Lung microvascular endothelial cell (primary cell): ENCODE measurements around the gene ZSCAN25. TPM values are rescaled to one million over a fixed set of nuclear protein-coding genes. Genes with fewer than 3 reads are reported as not detected.
"Not testable (repeated sequence)": the region's sequence is repeated elsewhere in the genome, so short reads cannot be mapped to it uniquely, and the experiment has no call there.

Experiments used
- DNase-seq, 2 donors: peaks; one replicate each; pipeline versions ENCODE4 v3.0.0 to v3.0.0-alpha.2; 2010; ENCODE audit warnings: low read depth in 2 of 2
- total RNA-seq: library from RNA; depleted of rRNA; stranded (reverse); fragments of >200 nt; gene quantifications from 2 replicates; pipeline ENCODE4 v1.2.1, GENCODE V29; 2014

The ZSCAN25 gene
- total RNA-seq, 1 donor from 2014 or later, result 12.1 TPM

DNA sequence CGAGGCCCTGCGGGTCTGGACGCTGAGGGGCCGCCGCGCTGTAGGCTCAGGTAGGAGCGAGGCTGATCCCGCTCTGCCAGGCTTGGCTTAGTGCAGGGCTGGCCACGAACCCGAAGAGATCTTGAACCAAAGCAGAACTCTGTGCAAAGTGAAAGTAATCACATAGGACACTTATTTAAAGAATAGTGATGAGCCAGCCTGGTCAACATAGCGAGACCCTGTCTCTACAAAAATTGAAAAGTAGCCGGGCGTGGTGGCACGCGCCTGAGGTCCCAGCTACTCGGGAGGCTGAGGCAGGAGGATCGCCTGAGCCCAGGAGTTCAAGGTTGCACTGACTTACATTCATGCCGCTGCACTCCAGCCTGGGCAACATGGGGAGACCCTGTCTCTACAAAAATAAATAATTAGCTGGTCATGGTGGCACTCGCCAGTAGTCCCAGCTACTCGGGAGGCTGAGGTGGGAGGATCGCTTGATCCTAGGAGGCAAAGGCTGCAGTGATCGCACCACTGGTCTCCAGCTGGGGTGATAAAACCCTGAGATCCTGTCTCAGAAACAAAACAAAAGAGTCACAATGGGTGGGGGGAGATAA is 541 bp downstream of the ZSCAN25 start:
- no peak for DNase-seq

DNA sequence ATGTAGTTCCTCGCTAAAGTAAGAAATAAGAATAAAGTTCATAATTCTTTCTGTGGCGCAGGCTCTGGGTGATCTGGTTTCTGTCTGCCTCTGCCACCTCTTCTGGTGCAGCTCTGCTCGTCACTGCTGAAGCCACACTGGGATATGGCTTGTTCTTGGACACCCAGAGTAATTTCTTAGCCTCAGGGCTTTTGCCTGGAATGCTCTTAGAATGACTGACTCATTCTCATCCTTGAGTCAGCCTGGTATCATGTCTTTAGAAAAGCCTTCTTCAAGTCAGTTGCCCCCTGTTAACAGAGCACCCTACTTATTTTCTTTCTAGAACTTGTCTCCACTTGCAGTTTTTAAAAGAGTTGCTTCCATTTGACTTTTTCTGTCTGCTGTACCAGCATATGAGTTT is 2.0 kb downstream of the ZSCAN25 start:
- no peak for DNase-seq

DNA sequence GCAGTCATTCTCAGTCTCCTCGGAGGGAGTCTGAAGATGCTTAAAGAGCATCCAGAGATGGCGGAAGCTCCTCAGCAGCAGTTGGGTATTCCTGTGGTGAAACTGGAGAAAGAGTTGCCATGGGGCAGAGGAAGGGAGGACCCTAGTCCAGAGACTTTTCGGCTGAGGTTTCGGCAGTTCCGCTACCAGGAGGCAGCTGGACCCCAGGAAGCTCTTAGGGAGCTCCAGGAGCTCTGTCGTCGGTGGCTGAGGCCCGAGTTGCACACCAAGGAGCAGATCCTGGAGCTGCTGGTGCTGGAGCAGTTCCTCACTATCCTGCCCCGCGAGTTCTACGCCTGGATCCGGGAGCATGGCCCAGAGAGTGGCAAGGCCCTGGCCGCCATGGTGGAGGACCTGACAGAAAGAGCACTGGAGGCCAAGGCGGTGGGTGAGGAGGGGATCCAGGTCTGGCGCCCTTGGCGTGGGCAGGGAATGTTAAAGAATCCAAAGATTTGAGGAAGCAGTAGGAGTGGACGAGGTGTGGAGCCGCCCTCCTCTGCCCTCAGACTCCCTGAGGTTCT is 2.9 kb downstream of the ZSCAN25 start:
- no peak for DNase-seq

DNA sequence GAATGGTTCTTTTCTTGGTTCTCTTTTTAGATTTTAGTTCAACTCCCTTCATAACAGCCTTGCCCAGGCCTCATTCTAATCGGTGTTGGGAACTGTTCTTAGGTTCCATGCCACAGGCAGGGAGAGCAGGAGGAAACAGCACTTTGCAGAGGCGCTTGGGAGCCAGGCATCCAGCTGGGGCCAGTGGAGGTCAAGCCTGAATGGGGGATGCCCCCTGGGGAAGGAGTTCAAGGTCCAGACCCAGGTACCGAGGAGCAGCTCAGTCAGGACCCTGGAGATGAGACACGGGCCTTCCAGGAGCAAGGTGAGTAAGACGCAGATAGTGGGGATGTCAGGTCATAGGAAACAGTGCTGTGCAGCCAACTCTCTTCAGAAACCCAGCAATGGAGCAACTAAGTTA is 4.5 kb downstream of the ZSCAN25 start:
- no peak for DNase-seq

DNA sequence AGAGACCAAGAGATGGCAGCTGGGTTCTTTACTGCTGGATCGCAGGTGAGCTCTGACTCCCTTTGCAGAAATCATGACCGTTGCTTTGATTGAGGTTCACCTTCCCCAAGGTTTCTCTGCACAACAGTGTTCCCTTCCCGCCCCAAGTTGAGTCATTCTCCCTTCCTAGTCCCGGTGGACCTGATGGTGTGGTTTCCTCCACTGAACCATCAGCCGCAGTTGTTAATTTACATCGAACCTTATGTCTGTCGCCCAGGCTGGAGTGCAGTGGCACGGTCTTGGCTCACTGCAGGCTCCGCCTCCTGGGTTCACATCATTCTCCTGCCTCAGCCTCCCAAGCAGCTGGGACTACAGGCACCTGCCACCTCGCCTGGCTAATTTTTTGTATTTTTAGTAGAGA is 5.8 kb downstream of the ZSCAN25 start:
- DNase-seq, result no peak

DNA sequence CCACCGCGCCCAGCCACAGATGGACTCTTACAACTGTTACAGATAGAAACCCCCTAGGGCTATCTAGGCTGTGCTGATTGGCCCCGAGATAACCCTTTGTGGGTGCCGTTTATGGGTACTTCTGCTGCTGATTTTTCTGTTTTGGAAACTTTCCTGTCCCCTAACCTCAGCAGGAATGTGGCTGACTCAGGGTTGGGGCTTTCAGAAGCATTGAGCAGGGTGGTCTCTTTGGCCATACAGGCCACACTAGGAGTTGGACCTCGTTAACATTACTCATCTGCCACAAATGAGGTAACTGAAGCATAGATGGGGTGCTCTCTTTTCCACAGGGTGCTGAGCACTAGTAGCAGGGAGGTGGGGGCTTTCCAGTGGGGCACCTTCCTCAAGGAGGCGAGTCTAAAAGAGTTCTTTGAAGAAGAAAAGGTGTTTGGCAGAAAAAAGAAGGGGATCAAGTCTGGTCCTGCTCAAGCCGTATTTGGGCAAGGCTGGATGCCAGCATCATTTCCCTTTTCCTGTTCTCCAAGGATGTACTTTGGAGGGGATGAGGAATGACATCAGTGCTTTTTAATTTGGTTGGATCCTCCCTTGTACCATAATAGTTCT is 6.4 kb downstream of the ZSCAN25 start:
- no peak for DNase-seq

DNA sequence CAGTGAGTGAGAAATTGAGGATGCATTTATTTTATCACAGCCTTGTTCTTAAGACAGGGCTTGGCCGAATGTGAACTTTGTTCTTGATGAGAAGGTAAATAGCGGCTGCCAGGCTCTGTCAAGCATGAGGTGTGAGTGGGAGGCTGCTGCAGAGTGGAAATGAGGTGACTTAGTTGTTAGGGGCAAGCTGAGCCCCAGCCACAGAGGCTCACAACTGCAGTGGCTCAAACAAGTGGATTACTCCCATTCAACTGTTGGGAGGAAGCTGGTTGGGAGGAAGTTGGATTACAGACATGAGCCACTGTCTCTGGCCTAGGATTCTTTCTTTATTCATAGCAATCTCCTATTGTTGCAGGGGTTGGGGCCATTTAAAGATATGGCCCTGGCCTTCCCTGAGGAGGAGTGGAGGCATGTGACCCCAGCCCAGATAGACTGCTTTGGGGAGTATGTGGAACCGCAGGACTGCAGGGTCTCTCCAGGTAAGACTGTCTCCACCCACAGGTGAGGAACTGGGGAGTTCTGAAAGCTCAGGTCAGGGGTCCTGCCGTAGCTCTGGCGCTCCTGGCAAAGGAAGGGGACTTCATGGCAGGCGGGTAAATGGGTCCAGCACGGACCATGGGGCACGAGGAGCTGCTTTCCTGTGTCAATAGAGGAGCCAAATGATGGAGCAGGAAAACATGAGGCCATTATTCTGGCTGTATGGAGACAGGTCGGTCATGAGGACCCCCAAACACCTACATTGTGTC is 7.1 kb downstream of the ZSCAN25 start:
- no peak for DNase-seq

DNA sequence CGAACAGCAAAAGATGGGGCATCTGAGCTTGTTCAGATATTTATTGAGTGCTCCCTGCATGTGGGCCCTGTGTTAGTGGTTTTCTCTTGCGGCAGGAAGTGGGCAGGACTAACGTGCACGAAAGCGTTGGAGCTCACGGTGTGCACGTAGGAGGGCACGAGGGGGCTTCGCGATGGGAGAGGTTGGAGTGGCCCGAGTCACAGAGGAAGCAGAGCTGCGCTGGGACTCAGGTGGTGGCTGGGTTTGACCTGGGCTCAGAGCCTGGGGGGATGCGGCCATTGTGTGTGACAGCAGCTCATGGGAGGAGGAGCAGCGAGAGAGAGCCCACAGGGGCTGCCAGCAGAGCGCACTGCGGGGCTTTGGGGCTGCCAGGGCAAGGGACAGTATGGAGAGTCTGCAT is 7.7 kb downstream of the ZSCAN25 start:
- DNase-seq, result no peak

DNA sequence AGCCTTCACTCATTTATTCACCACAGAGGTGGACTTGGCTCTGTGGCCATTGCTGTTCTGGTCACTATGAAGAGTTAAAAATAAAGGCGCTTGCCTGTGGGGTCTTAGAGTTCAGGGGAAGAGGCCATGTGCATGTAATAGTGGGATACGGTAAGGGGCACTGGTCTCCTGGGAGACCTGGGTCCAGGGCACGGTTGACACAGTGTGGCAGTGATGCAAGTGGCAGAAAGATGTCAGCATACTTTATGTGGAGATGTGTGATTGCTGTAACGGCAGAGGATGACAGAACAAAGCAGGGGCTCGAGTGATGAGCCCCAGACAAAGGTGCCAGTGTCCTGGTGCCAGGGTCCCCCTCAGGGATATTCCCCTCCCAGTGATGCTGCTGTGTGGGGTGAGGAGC is 8.6 kb downstream of the ZSCAN25 start:
- no peak for DNase-seq

DNA sequence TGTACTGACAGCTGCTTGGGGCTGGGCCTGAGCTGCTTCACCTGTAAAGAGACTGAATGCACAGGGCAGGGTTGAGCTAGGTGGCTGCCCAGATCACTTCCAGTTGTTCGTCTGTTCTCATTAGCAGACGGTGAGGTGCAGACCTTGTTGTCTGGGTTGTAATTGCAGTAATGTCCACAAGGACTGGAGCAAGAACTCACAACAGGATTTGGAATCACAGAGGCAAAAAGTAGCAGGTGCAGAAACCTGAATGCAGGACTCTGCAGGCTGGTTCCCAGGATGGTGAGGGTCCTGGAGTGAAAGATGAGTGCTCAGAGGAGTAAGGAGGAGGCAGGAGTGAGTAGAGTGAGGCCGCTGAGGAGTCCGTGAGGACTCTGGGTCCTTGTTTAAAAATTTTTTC is 9.2 kb downstream of the ZSCAN25 start:
- DNase-seq, result no peak

DNA sequence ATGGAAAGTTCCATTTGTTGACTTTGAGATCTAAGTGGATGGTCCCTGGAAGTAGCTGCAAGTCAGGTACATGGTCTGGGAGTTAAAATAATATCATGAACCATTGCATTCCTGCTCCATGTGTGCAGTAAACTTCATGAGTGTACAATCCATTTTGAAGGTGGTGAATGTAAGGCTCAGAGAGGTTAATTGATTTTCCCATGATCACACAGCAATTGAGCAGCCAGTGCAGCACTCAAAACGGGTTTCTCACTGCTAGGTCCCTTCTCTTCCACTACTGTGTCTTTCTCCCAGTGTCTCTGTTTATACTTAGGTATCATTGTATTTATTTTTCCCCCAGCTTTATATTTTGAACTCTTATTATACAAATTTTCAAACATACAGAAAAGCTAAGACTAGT is 9.9 kb downstream of the ZSCAN25 start:
- no peak for DNase-seq

DNA sequence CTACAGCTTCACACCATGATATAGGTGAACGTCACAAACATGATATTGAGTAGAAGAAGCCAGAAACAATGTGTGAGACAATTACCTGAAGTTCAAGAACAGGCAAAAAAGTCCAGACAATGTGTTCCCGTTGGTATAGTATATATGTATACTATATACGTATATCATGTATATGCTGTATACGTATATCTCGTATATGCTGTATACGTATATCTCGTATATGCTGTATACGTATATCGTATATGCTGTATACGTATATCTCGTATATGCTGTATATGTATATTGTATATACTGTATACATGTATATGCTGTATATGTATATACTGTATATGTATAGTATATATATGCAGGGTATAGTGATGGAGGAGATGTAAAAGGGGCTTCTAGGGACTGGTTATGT is 10.8 kb downstream of the ZSCAN25 start:
- DNase-seq, result no peak

DNA sequence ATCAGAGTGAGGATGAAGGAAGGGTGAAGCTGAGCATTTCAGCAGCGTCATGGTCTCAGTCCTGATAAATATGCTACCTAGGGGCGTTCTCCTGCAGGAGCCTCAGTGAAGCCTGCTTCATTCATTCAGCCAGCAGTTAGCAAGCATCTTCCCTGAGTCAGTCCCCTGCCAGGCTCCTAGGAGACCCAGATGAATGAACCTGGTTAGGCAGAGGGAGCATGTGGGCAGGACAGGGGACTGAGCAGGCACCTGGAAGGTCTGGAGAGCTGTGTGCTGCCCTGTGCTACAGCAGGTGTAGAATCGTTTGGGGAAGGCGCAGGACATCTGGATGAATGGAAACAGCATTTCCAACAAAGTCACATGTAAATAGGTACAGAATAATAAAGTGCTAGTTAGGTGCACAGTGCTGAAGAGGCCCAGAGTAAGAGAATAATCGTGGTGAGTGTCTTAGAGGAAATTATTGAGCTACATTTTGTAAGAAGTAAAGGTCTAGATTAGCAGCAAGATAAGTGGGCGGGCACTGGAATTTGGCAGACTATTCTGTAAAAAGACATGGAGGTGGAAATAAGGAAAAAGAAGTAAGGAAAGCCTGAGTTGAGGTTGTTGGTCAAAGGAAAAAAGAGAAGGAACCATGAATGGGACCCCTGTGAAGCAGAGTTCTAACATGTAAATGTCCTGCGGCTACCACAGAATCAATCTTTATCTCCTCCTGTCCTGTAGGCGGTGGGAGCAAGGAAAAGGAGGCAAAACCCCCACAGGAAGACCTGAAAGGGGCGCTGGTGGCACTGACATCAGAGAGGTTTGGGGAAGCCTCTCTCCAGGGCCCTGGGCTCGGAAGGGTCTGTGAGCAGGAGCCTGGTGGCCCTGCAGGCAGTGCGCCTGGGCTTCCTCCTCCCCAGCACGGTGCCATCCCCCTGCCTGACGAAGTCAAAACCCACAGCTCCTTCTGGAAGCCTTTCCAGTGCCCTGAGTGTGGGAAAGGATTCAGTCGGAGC is 12.0 kb downstream of the ZSCAN25 start:
- DNase-seq, result no peak

DNA sequence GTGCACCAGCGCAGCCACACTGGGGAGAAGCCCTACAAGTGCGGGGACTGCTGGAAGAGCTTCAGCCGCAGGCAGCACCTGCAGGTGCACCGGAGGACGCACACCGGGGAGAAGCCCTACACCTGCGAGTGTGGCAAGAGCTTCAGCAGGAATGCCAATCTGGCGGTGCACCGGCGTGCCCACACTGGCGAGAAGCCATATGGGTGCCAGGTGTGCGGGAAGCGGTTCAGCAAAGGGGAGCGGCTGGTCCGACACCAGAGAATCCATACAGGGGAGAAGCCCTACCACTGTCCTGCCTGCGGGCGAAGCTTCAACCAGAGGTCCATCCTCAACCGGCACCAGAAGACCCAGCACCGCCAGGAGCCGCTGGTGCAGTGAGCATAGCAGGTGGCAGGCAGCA is 12.9 kb downstream of the ZSCAN25 start:
- no peak for DNase-seq

DNA sequence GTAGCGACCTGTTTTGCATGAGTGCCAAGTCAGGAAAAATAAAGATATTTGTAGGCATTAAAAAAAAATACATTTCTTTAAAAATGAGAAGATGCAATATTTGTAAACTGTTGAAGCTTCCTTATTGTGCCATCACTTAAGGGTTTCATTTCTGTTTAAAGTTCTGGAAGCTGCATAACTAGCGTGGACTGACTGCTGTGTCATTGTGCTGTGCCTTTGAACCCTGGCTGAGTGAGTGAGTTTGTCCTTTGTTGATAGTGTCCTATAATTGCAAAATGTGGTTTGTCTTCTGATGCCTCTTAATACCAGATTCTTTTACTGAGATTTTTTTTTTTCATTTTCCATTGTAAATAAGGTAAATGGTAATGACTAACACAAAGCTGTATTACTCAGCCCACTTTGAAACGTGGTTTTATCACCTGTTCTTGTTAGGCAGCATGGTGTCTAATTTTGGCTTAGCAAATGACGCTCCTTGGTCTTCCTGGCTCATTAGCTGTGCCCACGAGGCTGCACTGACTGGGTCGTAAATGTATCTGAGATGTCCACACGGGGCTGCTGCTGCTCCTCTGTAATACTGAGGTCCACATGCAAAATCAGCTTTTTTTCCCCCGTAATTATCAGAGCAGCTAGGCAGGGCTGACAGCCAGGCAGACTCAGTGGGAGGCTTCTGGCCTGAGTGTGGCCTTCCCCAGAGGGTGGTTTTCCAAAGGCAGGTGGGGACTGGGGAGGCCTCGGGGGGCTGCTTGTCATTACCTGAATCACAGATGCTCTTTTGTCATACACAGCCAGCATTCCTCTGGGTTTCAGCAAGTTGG is 14.8 kb downstream of the ZSCAN25 start:
- peak; percentile 11 to 12 for DNase-seq

DNA sequence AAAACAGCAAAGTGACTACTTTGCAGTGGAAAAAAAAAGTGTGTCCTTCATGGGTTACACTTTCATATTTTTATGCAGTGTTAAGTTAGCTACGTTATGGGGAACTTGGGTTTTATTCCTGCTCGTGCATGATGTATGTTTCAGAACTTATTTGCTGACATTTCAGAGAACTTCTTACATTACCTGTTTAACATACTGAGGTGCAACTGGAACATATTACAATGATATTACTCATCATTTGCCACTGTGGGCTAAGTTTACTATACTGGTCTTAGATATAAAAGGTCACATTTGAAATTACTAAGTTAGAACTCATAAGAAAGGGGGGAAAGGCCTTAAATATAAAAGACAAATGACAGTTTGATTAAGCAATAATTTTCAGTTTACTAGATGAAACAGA is 20.7 kb downstream of the ZSCAN25 start:
- DNase-seq, result not testable (repeated sequence)

DNA sequence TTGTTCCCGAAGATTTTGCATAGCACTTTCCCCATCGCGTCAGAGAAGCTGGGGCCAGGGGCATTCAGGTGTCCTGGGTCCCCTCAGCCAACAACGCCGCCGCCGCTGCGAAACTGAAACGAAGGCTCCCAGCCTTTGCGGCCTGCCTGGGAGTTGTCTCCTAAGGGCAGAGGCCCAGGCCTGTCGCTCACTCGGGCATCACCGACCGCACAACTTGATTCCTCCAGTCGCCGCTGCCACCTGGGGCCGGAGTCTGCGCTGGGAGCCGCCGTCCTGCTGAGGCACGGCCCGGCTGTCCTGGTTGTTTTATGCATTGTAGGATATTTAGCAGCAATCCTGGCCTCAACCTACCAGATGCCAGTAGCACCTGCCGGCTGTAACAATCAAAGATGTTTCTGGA is 22.0 kb downstream of the ZSCAN25 start:
- DNase-seq, result no peak

DNA sequence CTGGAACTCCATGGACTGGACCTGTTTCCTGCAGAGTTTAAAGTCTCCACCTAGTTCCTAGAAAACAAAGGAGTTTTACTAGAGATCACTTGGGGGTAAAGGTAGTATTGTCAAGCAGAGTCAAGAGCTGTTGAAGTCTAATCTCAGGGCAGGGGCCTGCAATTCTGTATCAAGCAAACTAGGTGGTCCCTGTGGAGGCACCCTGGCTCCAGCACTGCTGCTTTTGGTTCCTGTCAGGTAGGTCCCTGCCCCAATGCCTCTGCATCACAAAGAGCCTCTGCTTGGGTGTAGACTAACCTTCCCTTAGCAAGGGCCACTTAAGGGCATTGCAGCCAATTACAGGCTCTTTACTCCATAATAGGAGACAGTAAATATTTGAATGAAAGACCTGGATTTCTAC is 22.5 kb downstream of the ZSCAN25 start:
- no peak for DNase-seq

DNA sequence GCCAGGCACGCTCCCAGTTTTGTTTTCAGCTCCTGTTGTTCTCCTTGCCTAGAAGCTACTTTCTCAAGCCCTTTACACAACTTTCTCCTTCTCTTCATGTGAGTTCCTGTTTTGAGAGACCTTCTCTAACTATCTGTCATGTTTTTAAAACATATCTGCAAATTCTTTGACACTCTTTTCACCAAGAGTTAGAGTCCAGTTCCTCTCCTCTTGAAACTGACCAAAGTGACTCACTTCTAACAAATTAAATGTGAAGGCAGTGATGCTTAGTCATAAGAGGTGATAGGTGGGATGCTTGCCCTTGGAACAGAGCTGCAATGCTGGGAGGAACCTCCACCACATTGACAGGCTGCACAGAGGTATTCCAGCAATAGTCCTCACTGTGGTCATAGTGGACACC is 25.3 kb downstream of the ZSCAN25 start:
- no peak for DNase-seq

DNA sequence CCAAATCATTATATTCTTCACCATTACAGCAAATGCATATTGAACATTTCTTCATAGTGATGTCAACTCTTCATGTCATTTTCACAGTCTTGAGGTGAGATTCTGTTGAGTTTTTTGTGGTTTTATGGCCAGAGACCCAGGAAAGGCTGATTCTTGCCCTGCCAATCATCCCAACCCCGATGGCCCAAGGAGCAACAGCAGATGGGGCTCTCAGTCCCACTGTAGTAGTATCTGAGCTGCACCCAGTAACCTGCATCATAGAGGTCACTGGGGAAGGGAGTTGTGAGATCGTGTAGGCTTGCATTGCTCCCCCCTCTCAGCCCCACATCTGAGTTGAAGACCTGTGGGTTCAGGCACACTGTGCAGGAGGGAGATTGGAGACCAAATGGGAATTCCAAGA is 26.7 kb downstream of the ZSCAN25 start:
- DNase-seq, result no peak

DNA sequence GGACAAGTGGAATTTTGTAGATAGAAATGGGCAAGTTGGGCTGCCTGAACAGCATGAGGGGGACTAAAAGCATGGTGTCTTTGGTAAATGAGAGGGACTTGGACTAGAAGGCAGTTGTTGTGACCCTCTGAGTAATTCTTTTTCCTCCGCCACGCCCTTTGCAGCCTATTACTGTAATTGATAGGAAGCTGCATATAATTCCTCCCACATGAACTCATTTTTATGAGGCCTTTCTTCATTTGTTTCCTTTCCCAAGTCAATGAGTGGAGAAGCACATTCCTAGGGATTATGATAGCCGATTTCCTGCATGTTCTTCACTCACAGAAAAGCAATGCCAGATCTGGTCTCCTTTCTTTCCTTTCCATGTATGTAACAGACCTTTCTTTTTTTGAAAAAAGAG is 27.7 kb downstream of the ZSCAN25 start:
- DNase-seq, result no peak
